ENCODE data around the gene SHROOM2. TPM values are rescaled to one million over a fixed set of nuclear protein-coding genes. Genes with fewer than 3 reads are reported as not detected.

Gene SHROOM2
- total RNA-seq, 1 experiment from 2014 or later: 5.3 TPM

- Histone ChIP-seq H3K4me2 (ENCODE audit: low read length) (no peak overlapping the region), H3K9me3 (ENCODE audit: control insufficient read depth in 1 of 2, insufficient read depth in 1 of 2, low read depth in 1 of 2, low read length in 2 of 2) (no peaks in the 10 kb centered on the region), H3K27ac (ENCODE audit: low read depth, low read length) (no peak overlapping the region), H2AFZ (ENCODE audit: low read depth, low read length, poor library complexity, severe bottlenecking) (no peak overlapping the region), H3K9ac (ENCODE audit: low read length) (no peak overlapping the region), H3K9me2 (ENCODE audit: insufficient read depth) (no peaks in the 10 kb centered on the region), H3K4me1 (ENCODE audit: control insufficient read depth in 1 of 2, insufficient read depth in 2 of 2, low read length in 2 of 2) (no peaks in the 10 kb centered on the region), H3K79me2 (ENCODE audit: insufficient read depth, low read length) (no peaks in the 10 kb centered on the region), H4K20me1 (ENCODE audit: insufficient read depth) (no peaks in the 10 kb centered on the region), H3K27me3 (ENCODE audit: insufficient read depth, low read length) (no peaks in the 10 kb centered on the region), H3K36me3 (ENCODE audit: control insufficient read depth in 1 of 2, insufficient read depth in 2 of 2, low read length in 2 of 2) (no peaks in the 10 kb centered on the region), H3K4me3 (replicated peaks in 1 of 2; ENCODE audit: low read depth in 1 of 2, low read length in 2 of 2) (no peak overlapping the region)
- ChIA-PET RAD21 (ENCODE audit: low non-redundant PET in 1 of 2, low total read pairs in 2 of 2, uncharacterized antibody in 2 of 2, unreplicated experiment in 2 of 2) (no interaction called here), POLR2A (no interaction called here), CTCF (no interaction called here)
- ATAC-seq (no peak), DNase-seq (ENCODE audit: low read depth, low spot score) (no peak)
- intact Hi-C loops (cut with micrococcal nuclease): no loop called here
- no TSS peak for BruUV-seq (replicated peaks)
- TF ChIP-seq EGR1 (IDR thresholded peaks at IDR 0.05; ENCODE audit: low read depth): no peak
- TF ChIP-seq JUND (IDR thresholded peaks at IDR 0.05): no peak
- TF ChIP-seq EZH2 (IDR thresholded peaks at IDR 0.05): no peak
- TF ChIP-seq ELF1 (IDR thresholded peaks at IDR 0.05; ENCODE audit: borderline replicate concordance, low read depth): no peak
- no peak for TF ChIP-seq TCF7L2 (IDR thresholded peaks at IDR 0.05; ENCODE audit: borderline replicate concordance, extremely low read depth, insufficient read depth, insufficient read length)
- TF ChIP-seq ZNF274 (IDR thresholded peaks at IDR 0.05; ENCODE audit: low read depth, low read length): no peak
- TF ChIP-seq RAD21 (IDR thresholded peaks at IDR 0.05; ENCODE audit: low read depth): no peak
- no peak for TF ChIP-seq POLR2A (IDR thresholded peaks at IDR 0.05; ENCODE audit: borderline replicate concordance, extremely low read depth, insufficient read depth, insufficient read length)
Observed at GRCh38 chrX:9737363-9737762, 48.9 kb upstream of the SHROOM2 start.

- intact Hi-C loops (cut with micrococcal nuclease): no loop called here
- Histone ChIP-seq H3K4me3 (replicated peaks in 1 of 2; ENCODE audit: low read depth in 1 of 2, low read length in 2 of 2) (no peak overlapping the region), H3K27me3 (ENCODE audit: insufficient read depth, low read length) (no peaks in the 10 kb centered on the region), H3K9me3 (ENCODE audit: control insufficient read depth in 1 of 2, insufficient read depth in 1 of 2, low read depth in 1 of 2, low read length in 2 of 2) (no peaks in the 10 kb centered on the region), H3K36me3 (ENCODE audit: control insufficient read depth in 1 of 2, insufficient read depth in 2 of 2, low read length in 2 of 2) (no peaks in the 10 kb centered on the region), H3K79me2 (ENCODE audit: insufficient read depth, low read length) (no peaks in the 10 kb centered on the region), H3K9me2 (ENCODE audit: insufficient read depth) (no peaks in the 10 kb centered on the region), H3K4me1 (ENCODE audit: control insufficient read depth in 1 of 2, insufficient read depth in 2 of 2, low read length in 2 of 2) (no peaks in the 10 kb centered on the region), H2AFZ (ENCODE audit: low read depth, low read length, poor library complexity, severe bottlenecking) (no peak overlapping the region), H3K9ac (ENCODE audit: low read length) (no peak overlapping the region), H4K20me1 (ENCODE audit: insufficient read depth) (no peaks in the 10 kb centered on the region), H3K27ac (ENCODE audit: low read depth, low read length) (no peak overlapping the region), H3K4me2 (ENCODE audit: low read length) (no peak overlapping the region)
- TF ChIP-seq ELF1 (IDR thresholded peaks at IDR 0.05; ENCODE audit: borderline replicate concordance, low read depth) (no peak), RAD21 (IDR thresholded peaks at IDR 0.05; ENCODE audit: low read depth) (no peak), CTCF (IDR thresholded peaks at IDR 0.05 in 2 of 3, conservative IDR thresholded peaks at IDR 0.05 in 1 of 3; ENCODE audit: borderline replicate concordance in 1 of 3, insufficient read depth in 1 of 3, low read depth in 2 of 3, low read length in 2 of 3) (no peak), SIN3A (IDR thresholded peaks at IDR 0.05; ENCODE audit: low read depth) (no peak), EZH2 (IDR thresholded peaks at IDR 0.05) (no peak), ATF3 (IDR thresholded peaks at IDR 0.05) (no peak), ZFX (IDR thresholded peaks at IDR 0.05) (no peak), MAX (IDR thresholded peaks at IDR 0.05) (no peak), TCF7L2 (IDR thresholded peaks at IDR 0.05; ENCODE audit: borderline replicate concordance, extremely low read depth, insufficient read depth, insufficient read length) (no peak), CBX3 (IDR thresholded peaks at IDR 0.05; ENCODE audit: low read depth) (no peak), SRF (IDR thresholded peaks at IDR 0.05; ENCODE audit: low read depth) (no peak)
- POLR2A ChIA-PET: no interaction called here
- CTCF ChIA-PET: no interaction called here
- ATAC-seq (no peak), DNase-seq (ENCODE audit: low read depth, low spot score) (no peak)
- RAD21 ChIA-PET (ENCODE audit: low non-redundant PET in 1 of 2, low total read pairs in 2 of 2, uncharacterized antibody in 2 of 2, unreplicated experiment in 2 of 2): no interaction called here
- no TSS peak for BruUV-seq (replicated peaks)
Observed at GRCh38 chrX:9738151-9738550, 48.1 kb upstream of the SHROOM2 start.

Data from HCT116 (cell line).